NCI-H345 treated with DMSO at 0.1 percent for 48 hours (cell line): Measurements from ENCODE around the gene PPP1R13L.

Experiments
- DNase-seq: peaks from one replicate; lab custom pipeline; 2025; ENCODE audit not compliant: unreplicated experiment; lab: John Stamatoyannopoulos, UW

Gene PPP1R13L

DNA sequence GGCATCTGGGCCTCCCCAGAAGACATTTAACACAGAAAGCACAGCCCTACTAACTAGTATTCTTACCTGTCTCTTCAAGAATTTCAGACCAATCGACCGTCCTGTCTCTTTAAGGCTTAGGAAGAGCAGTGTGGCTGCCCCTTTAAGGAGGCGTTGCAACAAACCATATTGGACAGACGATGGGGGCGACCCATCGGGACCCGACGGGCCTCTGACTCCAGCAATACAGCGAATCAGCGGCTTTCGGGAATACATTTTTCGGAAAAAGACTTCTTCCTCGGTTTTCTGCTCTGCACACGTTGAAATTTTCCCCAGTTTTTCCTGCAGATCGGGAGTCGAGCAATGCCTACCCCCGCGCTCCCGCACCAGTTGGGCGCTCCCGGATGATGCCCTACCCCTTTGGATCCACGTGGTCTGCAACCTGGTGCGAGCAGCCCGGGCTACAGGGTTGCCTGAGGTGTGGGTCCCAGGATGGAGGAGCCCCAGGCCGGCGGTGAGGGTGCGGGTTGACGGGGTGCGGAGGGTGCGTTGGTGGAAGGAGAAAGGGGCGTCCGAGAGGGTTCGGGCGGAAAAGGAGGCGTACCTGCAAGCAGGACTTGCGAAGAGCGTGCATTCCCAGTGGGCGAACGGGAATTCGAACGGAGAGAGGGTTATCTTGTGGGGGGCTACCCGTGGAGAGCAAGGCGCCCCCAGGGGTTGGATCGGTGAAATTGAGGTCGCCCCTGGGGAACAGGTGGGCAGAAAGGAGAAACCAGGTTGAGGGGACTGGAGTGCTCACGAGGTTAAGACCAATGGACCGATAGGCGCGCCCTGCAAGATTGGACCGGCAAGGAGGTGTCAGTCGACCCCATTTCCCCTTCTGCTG lies 1.6 kb upstream of the PPP1R13L start, which contains the start of gene POLR1G:
Gene POLR1G, plus strand, starts transcription at position 419 of the 865 bp plus-strand sequence. Its CDS starts 53 bp downstream, at position 472.
- DNase-seq: peak; percentile 78

DNA sequence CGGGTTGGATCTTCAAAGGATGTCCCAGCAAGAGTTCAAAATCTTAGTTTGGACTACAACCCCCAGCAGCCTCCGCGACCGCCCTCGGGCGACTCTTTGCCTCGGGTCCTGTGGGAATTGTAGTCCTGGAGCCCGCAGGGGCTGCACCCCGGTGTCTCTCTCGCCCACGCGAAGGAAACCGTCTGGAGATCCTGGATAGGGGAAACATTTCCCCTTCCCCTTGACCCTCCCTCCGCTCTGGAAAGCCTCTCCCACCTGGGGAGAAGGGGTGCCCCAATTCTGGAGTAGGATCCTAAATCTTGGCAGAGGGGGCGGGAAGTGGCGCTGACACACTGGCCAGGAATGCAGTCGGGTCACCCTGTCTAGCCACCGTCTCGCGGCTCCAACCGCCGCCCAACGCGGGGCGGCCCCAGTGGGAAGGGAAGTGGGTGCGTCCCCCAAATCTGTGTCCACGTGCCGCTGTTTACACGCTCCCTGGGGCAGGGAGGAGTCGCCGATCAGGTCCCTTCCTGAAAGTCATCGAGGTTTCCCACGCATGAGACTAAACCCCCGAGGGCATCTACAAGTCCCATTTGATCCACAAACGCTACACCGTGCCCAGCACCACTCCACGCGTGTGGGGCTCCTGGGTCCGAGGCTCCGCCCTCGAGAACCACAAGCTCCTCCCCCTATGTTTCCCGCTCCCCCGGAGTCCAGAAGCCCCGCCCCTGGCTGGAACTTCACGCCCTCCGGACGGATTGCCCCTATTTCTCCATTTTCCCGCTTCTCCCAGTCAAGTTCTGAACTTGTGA lies 761 bp upstream of the PPP1R13L start:
- DNase-seq: peak; percentile 37

DNA sequence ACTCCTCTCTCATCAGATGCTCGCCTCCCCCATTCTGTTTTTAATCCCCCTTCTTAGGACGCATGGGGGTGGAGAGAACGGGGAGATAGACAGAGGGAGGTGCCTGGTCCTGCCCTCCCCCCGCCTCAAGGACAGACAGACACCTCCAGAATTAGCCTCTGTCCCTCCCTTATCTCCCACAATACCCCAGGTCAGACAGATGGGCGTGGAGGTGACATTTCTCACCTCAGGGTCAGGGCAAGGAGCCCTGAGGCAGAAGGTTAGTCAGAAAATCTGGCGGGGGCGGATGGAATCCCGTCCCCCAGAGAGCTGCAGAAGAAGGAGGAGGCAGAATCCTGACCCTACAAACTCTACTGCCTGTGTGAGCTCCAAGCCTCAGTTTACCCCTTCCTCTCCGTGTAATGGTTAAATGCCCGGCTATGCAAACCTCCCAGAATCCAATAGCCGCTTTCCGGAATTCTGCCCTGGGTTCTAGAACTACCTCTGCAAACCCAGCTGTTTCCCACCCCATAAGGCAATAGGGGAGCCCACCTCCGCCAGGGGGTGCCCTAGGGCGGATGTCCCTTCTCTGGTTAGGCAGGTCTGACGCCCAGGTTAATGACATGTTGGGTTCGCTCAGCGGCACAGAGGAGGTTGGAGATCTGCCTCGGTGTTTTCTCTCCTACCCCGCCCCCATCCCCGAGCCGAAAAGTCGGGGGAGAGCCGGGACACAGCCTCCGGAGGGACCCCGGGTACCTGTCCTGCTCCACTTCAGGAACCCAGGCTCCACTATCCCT lies 900 bp downstream of the PPP1R13L start:
- peak; percentile 2 for DNase-seq

DNA sequence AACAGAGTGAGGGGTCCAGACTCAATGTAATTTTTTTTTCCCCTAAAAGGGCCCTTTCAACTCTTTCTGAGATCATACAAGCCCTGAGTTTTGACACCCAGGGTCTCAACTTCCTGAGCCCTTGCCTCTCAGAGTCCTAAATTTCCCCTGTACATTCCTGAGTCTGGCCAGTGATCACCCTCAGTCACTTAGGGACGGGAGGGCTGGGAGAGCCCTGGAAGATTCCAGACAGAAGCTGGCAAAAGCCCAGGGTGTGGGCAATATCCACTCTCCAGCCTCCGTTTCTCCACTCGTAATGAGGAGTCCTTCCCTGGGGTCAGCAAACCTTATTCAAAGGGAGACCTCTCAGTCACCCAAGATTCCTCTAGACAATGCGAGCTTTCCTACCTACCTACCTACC lies 1.6 kb downstream of the PPP1R13L start:
- DNase-seq: no peak

DNA sequence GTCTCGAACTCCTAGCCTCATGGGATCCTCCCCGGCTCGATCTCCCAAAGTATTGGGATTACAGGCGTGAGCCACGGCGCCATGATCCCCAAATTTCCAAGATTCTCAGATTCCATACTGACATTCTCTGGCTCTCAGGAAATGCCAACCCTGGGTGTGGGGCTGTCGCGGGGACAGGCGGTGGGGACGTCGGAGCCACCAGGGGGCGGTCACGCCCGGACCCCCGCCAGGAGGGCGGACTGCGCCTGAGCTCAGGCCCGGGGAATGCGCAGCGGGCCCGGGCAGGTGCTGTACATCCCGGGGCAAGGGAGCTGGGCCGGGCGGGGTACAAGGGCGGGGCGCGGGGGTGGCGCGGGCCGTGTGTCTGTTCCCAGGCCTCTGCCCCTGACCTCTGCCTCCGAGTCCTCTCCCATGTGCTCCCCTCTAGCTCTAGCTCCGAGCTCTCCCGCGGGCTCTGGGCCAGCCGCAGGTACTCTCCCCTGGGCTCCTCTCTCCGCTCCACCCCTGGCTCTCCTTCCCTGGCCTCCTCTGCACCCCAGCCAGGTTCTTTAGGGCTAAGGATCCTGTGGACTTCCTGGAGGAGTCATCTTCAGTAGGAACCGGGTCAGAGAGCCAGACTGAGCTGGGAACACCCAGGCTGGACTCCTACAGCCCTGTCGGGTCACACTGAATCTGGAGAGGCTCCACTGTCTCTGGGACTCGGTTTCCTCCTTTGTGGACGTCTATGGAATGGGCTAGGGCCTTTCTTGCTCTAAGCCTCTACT lies 2.4 kb downstream of the PPP1R13L start:
- no peak for DNase-seq

DNA sequence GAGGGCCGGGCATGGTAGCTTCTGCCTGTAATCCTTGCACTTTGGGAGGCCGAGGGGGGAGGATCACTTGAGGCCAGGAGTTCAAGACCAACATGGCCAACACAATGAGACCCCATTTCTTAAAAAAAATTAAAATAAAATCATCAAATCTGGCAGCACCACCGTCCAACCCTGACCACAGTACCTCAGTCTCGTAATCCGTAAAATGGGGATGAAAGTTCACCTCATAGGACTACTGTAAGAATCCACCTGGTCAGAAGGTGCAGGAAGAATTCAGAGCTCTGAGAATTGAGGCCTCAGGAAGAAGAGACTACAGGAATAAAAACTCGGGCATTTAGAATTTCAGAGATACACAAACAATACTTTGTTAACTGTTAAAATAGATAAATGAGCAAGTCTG lies 3.1 kb downstream of the PPP1R13L start:
- DNase-seq: no peak

DNA sequence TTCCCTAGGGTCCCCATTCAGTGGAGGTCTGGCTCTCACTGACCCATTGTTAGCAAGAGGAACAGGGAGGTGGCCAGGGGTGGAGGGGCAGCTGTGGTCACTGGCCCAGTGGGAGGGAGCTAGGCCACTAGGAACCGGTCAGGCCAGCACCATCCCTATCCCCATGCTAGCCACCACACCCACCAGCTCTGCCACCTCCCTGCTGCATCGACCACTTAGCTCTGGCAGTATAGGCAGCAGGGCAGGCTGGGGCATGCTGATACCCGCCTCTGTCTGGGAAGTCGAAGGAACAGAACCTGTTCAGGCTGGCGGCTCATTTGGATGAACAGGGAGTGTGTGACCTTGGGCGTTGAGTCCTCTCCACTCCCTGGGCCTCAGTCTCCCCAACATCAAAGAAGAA lies 4.7 kb downstream of the PPP1R13L start:
- DNase-seq: peak; percentile 1

DNA sequence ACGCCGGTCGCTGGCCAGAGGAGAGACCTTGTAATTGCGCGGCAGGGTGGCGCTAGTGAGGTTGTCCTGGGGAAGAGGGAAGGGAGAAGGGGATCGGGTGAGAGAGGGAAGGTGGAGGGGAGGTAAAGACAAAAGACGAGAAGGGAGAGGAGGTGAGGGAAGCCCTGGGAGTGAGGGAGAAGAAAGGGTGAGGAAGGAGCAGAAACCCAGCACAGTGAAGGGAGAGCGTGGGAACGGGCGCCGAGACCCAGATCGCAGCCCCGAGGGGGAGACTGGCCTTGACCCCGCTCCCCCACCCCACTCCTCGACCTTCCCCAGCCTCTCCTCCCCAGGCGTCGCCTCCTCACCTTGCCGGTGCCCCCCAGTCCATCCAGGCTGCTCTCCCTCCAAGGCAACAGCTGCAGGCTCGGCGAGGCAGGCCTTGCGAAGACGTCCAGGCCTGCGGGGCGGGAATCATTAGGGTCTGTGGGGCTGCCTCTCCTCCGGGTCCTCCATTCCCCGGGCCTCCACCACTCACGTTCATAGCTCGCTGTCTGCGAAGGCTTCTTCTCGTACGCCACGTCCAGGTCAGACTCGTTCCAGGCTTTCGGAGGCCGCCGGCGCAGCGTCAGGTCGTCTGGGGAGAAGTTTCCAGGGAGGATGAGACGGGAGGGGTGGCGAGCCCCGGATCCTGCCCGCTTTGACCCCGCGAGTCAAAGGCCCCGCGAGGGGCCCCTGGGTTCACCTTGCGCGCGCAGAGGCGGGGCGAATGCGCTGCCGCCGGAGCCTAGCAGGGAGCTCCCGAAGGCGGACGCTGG lies 8.8 kb downstream of the PPP1R13L start:
- DNase-seq: no peak

DNA sequence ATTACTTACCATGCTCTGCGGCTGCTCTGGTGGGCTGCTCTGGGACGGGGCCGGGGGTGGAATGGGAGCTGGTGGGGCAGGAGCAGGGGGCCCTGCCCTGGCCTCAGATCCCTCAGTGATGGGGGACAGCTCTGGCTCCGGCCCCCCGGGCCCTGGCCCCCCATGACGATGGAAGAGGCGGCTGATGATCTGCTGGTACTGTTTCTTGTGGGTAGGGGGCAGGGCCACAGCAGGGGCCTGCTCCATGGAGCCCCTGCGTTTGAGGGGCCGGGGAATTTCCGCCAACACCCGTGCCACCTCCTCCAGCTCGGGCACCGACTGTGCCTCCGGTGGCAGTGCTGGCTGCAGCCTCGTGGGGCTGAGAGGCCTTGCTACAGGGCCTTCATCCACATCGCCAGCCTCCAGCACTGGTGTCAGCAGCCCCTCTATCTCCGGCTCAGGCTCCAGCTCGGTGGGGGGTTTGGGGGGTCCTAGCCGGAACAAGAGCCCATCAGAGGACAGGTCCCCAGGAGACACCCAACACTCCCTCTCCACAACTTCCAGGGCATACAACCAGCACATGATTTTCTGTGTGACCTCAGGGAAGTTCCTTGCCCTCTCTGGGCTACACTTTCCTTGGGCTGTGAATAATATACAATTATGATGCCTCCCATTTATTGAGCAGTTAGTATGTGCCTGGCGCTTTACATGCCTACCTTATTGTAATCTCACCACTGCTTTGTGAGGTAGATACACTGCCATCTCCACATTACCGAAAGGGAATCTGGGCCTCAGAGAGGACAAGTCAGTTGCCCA lies 12.8 kb downstream of the PPP1R13L start:
- no peak for DNase-seq

DNA sequence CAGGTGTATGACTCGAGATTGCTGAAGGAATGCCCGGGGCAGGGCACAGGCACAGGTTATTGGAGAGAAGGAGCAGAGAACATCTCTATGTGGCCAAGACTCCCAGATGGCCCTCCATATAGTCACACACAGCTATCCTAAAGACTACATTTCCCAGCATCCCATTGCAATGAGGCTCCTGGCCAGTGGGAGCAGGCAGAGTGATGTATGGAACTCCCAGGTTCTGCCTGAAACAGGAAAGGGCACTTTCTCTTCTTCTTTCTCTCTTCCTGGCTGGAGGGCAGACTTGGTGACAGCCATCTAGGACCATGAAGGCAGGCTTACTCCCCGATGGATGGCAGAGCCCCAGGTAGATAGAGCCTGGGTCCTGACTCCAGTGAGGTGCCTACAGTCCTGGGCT lies 13.5 kb downstream of the PPP1R13L start:
- DNase-seq: no peak

DNA sequence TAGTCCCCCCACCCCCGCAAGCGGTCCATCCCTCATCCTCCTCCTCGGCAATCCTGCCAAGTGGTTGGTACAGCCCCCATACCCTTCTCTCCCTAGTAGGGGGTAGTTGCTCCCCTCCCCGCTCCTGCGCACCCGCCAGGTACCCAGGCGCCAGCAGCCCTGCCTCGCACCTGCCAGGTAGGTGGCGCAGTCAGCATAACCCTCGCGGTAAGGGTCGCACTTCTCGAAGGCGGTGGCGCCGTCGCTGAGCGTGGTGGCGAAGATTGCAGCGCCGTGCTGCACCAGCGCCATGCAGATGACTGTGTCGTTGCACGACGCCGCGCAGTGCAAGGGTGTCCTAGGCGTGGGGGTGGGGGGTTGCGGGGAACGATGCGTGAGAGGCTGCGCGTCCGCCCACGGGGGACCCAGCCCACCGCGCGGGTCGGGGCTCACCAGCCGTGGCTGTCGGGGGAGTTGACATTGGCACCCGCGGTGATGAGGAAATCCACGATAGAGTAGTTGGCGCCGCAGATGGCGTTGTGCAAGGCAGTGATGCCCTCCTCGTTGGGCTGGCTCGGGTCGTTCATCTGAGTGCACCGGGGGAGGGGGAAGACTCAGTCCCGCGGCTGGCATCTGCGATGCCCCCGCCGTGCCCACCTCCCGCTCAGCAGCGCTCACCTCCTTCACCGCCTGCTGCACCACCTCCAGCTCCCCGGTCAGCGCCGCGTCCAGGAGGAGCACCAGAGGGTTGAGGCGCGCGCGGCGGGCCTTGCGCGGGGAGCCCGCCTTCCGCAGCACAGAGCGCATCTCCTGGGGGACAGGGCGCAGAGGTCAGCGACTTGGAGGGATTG lies 19.3 kb downstream of the PPP1R13L start:
- DNase-seq: no peak

DNA sequence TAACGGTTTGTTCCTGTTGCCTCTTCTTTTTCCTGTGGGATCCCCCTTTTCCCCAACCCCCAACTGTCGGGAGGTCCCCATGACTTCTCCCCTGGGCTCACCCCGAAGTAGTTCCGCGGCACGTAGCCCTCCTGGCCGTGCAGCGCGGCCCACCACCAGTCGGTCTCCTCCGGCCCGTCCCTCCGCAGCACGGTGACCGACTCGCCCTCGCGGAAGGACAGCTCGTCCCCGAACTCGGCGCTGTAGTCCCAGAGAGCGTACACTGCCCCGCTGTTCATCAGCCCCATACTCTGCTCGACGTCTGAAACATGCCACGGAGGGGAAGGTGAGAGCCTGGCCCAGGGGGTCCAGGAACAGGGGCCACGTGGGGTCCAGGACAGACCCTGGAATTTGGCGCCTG lies 22.4 kb downstream of the PPP1R13L start:
- no peak for DNase-seq

DNA sequence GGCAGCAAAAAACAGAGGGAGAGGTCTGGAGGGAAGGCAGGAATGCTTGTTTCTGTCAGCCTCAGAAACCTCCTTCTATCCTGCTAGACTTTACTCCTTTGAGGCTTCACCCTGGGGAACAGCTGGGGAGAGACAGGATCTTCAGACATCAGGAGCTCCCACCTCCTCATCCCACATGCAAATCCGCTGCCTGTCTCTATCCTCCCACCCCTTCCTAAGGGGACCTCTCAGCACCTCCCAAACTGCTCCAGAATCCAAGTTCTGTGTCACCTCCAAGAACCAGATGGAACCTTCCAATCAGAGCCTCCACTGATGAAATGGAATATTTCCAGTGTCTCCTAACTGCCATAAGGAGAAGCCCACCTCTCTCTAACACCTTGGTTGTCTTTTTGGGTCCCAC lies 24.8 kb downstream of the PPP1R13L start:
- no peak for DNase-seq

DNA sequence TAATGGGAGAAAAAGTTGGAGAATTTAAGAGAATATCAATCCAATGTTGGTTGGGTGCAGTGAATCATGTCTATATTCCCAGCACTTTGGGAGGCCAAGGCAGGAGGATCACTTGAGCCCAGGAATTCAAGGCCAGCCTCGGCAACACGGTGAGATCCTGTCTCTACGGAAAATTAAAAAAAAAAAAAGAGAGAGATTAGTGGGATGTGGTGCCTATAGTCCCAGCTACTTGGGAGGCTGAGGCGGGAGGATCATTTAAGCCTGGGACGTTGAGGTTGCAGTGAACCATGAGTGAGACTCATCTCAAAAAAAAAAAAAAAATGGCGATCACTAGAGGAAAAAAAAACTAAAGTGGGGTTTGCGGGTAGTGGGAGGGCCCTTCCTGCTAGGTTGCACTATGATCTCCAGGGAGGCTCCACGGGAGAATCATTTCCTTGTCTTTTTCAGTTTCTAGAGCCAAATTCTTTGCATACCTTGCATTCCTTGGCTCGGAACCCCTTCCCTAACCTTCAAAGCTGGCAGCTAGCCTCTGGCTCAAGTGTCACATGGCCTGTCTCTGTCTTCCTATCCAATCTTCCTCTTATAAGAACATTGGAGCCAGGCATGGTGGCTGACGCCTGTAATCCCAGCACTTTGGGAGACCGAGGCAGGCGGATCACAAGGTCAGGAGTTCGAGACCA lies 28.7 kb downstream of the PPP1R13L start:
- DNase-seq: no peak

DNA sequence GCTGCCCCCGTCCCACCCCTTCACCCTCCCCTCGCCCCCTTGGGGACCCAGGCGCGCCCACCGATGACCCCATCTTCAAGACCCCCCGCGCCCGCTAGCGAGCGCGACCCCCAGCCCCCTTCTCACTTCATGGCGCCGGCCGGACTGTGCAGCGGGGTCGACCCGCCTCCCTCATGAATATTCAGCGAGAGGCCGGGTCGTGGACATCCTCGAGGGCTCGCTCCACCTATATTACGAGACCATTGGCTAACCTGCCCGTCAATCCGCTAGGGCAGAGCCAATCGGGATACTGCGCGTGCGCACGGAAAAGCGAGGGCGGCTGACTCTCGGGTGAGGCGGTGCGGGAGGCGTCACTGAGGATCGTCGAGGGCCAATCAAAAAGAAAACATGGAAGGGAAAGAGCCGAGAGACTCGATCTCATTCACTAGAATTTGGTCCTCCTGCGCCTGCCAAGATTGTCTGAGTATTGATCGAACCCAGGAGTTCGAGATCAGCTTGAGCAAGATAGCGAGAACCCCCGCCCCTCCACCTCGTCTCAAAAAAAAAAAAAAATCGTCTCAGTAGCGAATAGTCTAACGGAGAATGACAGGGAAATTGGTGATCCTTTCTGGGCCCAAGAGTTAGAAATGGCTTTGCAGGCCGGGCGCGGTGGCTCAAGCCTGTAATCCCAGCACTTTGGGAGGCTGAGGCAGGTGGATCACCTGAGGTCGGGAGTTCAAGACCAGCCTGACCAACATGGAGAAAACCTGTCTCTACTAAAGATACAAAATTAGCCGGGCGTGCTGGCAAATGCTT lies 34.3 kb downstream of the PPP1R13L start, which contains the start of gene ERCC2:
Gene ERCC2, minus strand, starts transcription at position 164 of the 795 bp plus-strand sequence. Its CDS starts 33 bp downstream, at position 131.
- DNase-seq: peak; percentile 88

DNA sequence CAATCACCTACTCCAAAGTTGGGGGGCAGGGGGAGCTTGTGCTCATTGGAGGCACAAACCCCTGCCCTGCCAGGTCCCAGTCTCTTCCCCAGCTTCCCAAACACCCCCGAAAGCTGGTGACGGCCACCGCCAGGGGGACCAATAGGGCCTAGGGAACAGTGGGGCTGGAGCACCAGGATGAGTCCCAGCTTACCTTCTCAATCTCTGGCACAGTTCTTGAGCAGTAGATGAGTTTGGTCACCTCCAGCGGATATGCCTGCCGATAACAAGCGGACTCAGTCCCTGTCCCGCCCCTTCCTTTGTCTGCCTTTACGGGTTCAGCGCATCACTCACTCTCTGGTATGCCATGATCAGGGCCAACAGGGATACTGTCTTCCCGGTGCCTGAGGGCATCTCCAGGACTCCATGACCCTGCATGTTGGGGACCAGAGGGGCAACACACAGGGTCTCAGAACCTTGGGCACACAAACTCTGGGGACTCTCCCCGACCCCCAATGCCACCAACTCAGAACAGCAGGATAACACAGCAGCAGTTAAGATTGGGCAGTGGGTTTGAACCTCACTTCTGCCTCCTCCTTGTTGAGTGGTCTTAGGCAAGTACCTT lies 36.0 kb downstream of the PPP1R13L start:
- DNase-seq: no peak
